ENCODE data around the gene REEP5.
"Not testable (repeated sequence)": the region's sequence is repeated elsewhere in the genome, so short reads cannot be mapped to it uniquely, and the experiment has no call there.

REEP5 gene

DNA sequence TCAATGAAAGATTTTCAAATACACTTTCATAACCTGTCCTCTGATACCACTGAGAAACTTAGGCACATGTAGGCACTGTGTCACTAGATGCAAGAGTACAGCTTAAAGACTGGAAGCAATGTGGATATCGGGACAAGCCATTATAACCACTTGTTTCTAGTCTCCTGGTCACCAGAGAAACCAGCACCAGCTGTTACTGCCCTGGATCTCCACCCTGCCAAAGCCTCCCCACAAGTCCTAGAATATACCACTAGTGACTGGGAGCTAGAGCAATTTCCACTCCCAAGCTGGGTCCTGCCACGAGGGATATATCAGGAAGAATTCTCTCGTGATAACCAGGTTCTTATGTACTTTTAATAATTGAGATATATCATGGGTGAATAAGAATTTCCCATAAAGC lies 19.5 kb downstream of the REEP5 start:
- Histone ChIP-seq H3K79me2 (ENCODE audit: control insufficient read depth, low read length) (peaks cover 58% of the 10 kb centered on the region), H3K9me2 (replicated peaks; ENCODE audit: control insufficient read depth, low read length) (no peaks in the 10 kb centered on the region), H4K20me1 (ENCODE audit: control insufficient read depth, insufficient read depth, low read depth, low read length) (no peaks in the 10 kb centered on the region), H3K27ac (ENCODE audit: low read depth, low read length) (no peak overlapping the region), H3K4me3 (ENCODE audit: low read length) (no peak overlapping the region), H3K4me1 (ENCODE audit: control insufficient read depth, low read length) (no peaks in the 10 kb centered on the region), H3K9me3 (ENCODE audit: control insufficient read depth, insufficient read depth, low read length) (no peaks in the 10 kb centered on the region), H3K4me2 (ENCODE audit: low read length) (no peak overlapping the region), H3K27me3 (ENCODE audit: control insufficient read depth, low read length) (no peaks in the 10 kb centered on the region), H3F3A (ENCODE audit: control insufficient read depth, insufficient read depth) (0 out of 2 replicates have a peak, but pooled peaks cover 2% of the 10 kb centered on the region), H3K36me3 (ENCODE audit: control insufficient read depth, low read length) (peaks cover 76% of the 10 kb centered on the region)
- TF ChIP-seq, protein P1, sequence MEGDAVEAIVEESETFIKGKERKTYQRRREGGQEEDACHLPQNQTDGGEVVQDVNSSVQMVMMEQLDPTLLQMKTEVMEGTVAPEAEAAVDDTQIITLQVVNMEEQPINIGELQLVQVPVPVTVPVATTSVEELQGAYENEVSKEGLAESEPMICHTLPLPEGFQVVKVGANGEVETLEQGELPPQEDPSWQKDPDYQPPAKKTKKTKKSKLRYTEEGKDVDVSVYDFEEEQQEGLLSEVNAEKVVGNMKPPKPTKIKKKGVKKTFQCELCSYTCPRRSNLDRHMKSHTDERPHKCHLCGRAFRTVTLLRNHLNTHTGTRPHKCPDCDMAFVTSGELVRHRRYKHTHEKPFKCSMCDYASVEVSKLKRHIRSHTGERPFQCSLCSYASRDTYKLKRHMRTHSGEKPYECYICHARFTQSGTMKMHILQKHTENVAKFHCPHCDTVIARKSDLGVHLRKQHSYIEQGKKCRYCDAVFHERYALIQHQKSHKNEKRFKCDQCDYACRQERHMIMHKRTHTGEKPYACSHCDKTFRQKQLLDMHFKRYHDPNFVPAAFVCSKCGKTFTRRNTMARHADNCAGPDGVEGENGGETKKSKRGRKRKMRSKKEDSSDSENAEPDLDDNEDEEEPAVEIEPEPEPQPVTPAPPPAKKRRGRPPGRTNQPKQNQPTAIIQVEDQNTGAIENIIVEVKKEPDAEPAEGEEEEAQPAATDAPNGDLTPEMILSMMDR (IDR thresholded peaks at IDR 0.05; ENCODE audit: low read depth, low read length, poor library complexity, severe bottlenecking), result no peak
- no peak for TF ChIP-seq EZH2phosphoT487 (IDR thresholded peaks at IDR 0.05; ENCODE audit: borderline replicate concordance, low read length)

DNA sequence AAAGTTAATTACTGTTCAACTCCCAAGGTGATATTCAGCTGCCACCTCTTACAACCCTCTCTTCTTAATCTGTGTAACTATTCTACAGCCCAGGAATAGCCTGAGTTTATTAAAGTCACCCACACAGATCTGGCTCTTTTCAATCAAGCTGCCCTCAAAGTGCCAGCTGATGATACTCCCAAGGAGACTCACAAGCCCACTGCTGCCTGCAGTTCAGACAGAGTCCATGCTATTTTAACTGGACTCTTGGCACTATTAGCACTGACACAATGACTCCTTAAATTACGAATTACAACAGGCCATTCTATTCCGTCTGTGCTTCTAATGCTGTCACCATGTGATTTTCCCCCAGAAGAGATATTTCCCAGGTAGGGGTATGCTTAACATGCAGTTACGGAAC lies 26.3 kb downstream of the REEP5 start:
- Histone ChIP-seq H3K4me2 (ENCODE audit: low read length) (no peak overlapping the region), H3K4me3 (ENCODE audit: low read length) (no peak overlapping the region), H3F3A (ENCODE audit: control insufficient read depth, insufficient read depth) (no peaks in the 10 kb centered on the region), H4K20me1 (ENCODE audit: control insufficient read depth, insufficient read depth, low read depth, low read length) (no peaks in the 10 kb centered on the region), H3K9me3 (ENCODE audit: control insufficient read depth, insufficient read depth, low read length) (no peaks in the 10 kb centered on the region), H3K27me3 (ENCODE audit: control insufficient read depth, low read length) (no peaks in the 10 kb centered on the region), H3K36me3 (ENCODE audit: control insufficient read depth, low read length) (peaks cover 71% of the 10 kb centered on the region), H3K27ac (ENCODE audit: low read depth, low read length) (no peak overlapping the region), H3K9me2 (replicated peaks; ENCODE audit: control insufficient read depth, low read length) (no peaks in the 10 kb centered on the region), H3K79me2 (ENCODE audit: control insufficient read depth, low read length) (peaks cover 44% of the 10 kb centered on the region), H3K4me1 (ENCODE audit: control insufficient read depth, low read length) (no peaks in the 10 kb centered on the region)
- TF ChIP-seq, protein P1 (IDR thresholded peaks at IDR 0.05; ENCODE audit: low read depth, low read length, poor library complexity, severe bottlenecking), result no peak
- no peak for TF ChIP-seq EZH2phosphoT487 (IDR thresholded peaks at IDR 0.05; ENCODE audit: borderline replicate concordance, low read length)

DNA sequence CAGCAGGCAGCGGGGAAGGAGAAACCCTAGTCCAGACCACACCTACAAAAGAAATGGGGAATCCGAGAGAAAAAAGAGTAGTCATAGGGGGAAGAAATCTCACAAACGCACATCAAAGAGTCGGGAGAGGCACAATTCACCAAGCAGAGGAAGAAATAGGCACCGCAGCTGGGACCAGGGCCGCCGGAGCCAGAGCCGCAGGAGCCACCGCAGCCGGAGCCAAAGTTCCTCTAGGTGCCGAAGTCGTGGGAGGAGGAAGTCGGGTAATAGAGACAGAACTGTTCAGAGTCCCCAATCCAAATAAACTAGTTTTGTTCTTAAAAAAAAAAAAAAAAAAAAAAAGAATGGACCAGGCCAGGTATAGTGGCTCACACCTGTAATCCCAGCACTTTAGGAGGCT lies 29.3 kb downstream of the REEP5 start:
- Histone ChIP-seq H3K27me3 (ENCODE audit: control insufficient read depth, low read length) (no peaks in the 10 kb centered on the region), H4K20me1 (ENCODE audit: control insufficient read depth, insufficient read depth, low read depth, low read length) (no peaks in the 10 kb centered on the region), H3K4me2 (ENCODE audit: low read length) (no peak overlapping the region), H3K9me3 (ENCODE audit: control insufficient read depth, insufficient read depth, low read length) (no peaks in the 10 kb centered on the region), H3K79me2 (ENCODE audit: control insufficient read depth, low read length) (peaks cover 48% of the 10 kb centered on the region), H3F3A (ENCODE audit: control insufficient read depth, insufficient read depth) (no peaks in the 10 kb centered on the region), H3K9me2 (replicated peaks; ENCODE audit: control insufficient read depth, low read length) (no peaks in the 10 kb centered on the region), H3K36me3 (ENCODE audit: control insufficient read depth, low read length) (peaks cover 60% of the 10 kb centered on the region), H3K27ac (ENCODE audit: low read depth, low read length) (no peak overlapping the region), H3K4me3 (ENCODE audit: low read length) (no peak overlapping the region), H3K4me1 (ENCODE audit: control insufficient read depth, low read length) (no peaks in the 10 kb centered on the region)
- no peak for TF ChIP-seq EZH2phosphoT487 (IDR thresholded peaks at IDR 0.05; ENCODE audit: borderline replicate concordance, low read length)
- TF ChIP-seq, protein P1 (IDR thresholded peaks at IDR 0.05; ENCODE audit: low read depth, low read length, poor library complexity, severe bottlenecking), result no peak

DNA sequence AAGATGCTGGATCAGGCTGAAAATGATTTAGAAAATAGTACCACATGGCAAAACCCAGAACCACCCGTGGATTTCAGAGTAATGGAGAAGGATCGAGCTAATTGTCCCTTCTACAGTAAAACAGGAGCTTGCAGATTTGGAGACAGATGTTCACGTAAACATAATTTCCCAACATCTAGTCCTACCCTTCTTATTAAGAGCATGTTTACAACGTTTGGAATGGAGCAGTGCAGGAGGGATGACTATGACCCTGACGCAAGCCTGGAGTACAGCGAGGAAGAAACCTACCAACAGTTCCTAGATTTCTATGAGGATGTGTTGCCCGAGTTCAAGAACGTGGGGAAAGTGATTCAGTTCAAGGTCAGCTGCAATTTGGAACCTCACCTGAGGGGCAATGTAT lies 30.0 kb downstream of the REEP5 start:
- H3F3A ChIP-seq (ENCODE audit: control insufficient read depth, insufficient read depth); H3K4me1 ChIP-seq (ENCODE audit: control insufficient read depth, low read length); H3K4me2 ChIP-seq (ENCODE audit: low read length); H3K4me3 ChIP-seq (ENCODE audit: low read length); H3K9me2 ChIP-seq (replicated peaks; ENCODE audit: control insufficient read depth, low read length); H3K9me3 ChIP-seq (ENCODE audit: control insufficient read depth, insufficient read depth, low read length); H3K27ac ChIP-seq (ENCODE audit: low read depth, low read length); H3K27me3 ChIP-seq (ENCODE audit: control insufficient read depth, low read length); H4K20me1 ChIP-seq (ENCODE audit: control insufficient read depth, insufficient read depth, low read depth, low read length): not testable (repeated sequence)
- Histone ChIP-seq H3K79me2 (ENCODE audit: control insufficient read depth, low read length) (peaks cover 45% of the 10 kb centered on the region), H3K36me3 (ENCODE audit: control insufficient read depth, low read length) (peaks cover 62% of the 10 kb centered on the region)
